PC-3 (cell line): ENCODE measurements around the gene ZDBF2. TPM values are rescaled to one million over a fixed set of nuclear protein-coding genes. Genes with fewer than 3 reads are reported as not detected.
A peak's percentile ranks its signal among the peaks of the same experiment; 100 is the strongest.

Experiments
- ATAC-seq: fragments of 200-7000 bp; cut with Tn5 transposase; 2 replicates; pipeline ENCODE4 v1.9.1; 2020; ENCODE audit warnings: mild to moderate bottlenecking, moderate library complexity
- BruUV-seq: library from RNA; stranded (reverse); fragments of 400-500 nt; replicated peaks from 2 replicates; lab custom pipeline; 2021; lab: Mats Ljungman, UMichigan
- CTCF ChIA-PET: fragments of 300-600 bp; sonication (Branson Sonifier 250); formaldehyde crosslinking; loops from one replicate; lab custom pipeline; 2022; ENCODE audit warnings: antibody characterized with exemption; lab: Charles Lee
- POLR2A ChIA-PET: fragments of 300-600 bp; sonication (Branson Sonifier 250); formaldehyde crosslinking; loops from one replicate; lab custom pipeline; 2022; ENCODE audit warnings: antibody characterized with exemption; ENCODE audit not compliant: unreplicated experiment; lab: Charles Lee
- DNase-seq: peaks from one replicate; pipeline ENCODE4 v3.0.0-alpha.2; 2015
- H2AFZ ChIP-seq: fragments of 300-600 bp; sonication (generic); 2 replicates; pipeline ENCODE4 v1.6.0; 2016; ENCODE audit warnings: antibody characterized with exemption, low read length
- H3F3A ChIP-seq: fragments of 300-600 bp; sonication (generic); one replicate; pipeline ENCODE4 v1.6.0; 2017; ENCODE audit warnings: antibody characterized with exemption, low read length, control low read depth, mild to moderate bottlenecking; ENCODE audit not compliant: unreplicated experiment
- H3K27ac ChIP-seq: fragments of 300-600 bp; sonication (generic); 2 replicates; pipeline ENCODE4 v1.5.1; 2016; ENCODE audit warnings: mild to moderate bottlenecking, low read length
- H3K27me3 ChIP-seq: fragments of 300-600 bp; sonication (generic); 2 replicates; pipeline ENCODE4 v1.6.1; 2016; ENCODE audit warnings: low read length, mixed read lengths
- H3K36me3 ChIP-seq: fragments of 300-600 bp; sonication (generic); 2 replicates; pipeline ENCODE4 v1.6.1; 2016; ENCODE audit warnings: low read depth, mixed run types, low read length, mixed read lengths
- H3K4me1 ChIP-seq: fragments of 300-600 bp; sonication (generic); 2 replicates; pipeline ENCODE4 v1.5.1; 2016; ENCODE audit warnings: low read length; ENCODE audit not compliant: insufficient read depth
- H3K4me2 ChIP-seq: fragments of 300-600 bp; sonication (generic); 2 replicates; pipeline ENCODE4 v1.6.0; 2016; ENCODE audit warnings: low read length
- H3K4me3 ChIP-seq: fragments of 300-600 bp; sonication (generic); 2 replicates; pipeline ENCODE4 v1.5.1; 2016; ENCODE audit warnings: mild to moderate bottlenecking, low read length, mixed read lengths
- H3K79me2 ChIP-seq: fragments of 300-600 bp; sonication (generic); 2 replicates; pipeline ENCODE4 v1.6.1; 2017; ENCODE audit warnings: low read length, mixed read lengths
- H3K9ac ChIP-seq: fragments of 300-600 bp; sonication (generic); 2 replicates; pipeline ENCODE4 v1.6.0; 2016; ENCODE audit warnings: mild to moderate bottlenecking, low read length
- H3K9me2 ChIP-seq: fragments of 300-600 bp; sonication (generic); replicated peaks from 2 replicates; pipeline ENCODE4 v1.6.1; 2016; ENCODE audit warnings: mixed run types, low read length, mixed read lengths
- H3K9me3 ChIP-seq: fragments of 300-600 bp; sonication (generic); 2 replicates; pipeline ENCODE4 v1.6.1; 2016; ENCODE audit warnings: low read length, mixed read lengths
- H4K20me1 ChIP-seq: fragments of 300-600 bp; sonication (generic); 2 replicates; pipeline ENCODE4 v1.6.1; 2016; ENCODE audit warnings: low read length, mixed read lengths
- CTCF ChIP-seq: fragments of 300-600 bp; sonication (generic); conservative IDR thresholded peaks from 2 replicates; pipeline ENCODE4 v1.5.1; 2017; ENCODE audit warnings: antibody characterized with exemption, low read depth, mild to moderate bottlenecking, low read length
- EZH2 ChIP-seq: fragments of 300-600 bp; sonication (generic); IDR thresholded peaks from one replicate; pipeline ENCODE4 v1.6.1; 2017; ENCODE audit warnings: antibody characterized with exemption, mild to moderate bottlenecking, low read length; ENCODE audit not compliant: unreplicated experiment
- EZH2phosphoT487 ChIP-seq: fragments of 300-600 bp; sonication (generic); IDR thresholded peaks from 2 replicates; pipeline ENCODE4 v1.6.1; 2018; ENCODE audit warnings: mild to moderate bottlenecking, antibody characterized with exemption, low read length, borderline replicate concordance
- intact Hi-C: fragments of 100-400 bp; cut with micrococcal nuclease; formaldehyde crosslinking; loops from 2 replicates; pipeline ENCODE4 v1.9.0; 2023
- total RNA-seq: library from RNA; depleted of rRNA; stranded (reverse); fragments of >200 nt; gene quantifications from 2 replicates; pipeline ENCODE4 v1.2.3, GENCODE V29; 2014

Gene ZDBF2
- total RNA-seq, 1 experiment from 2014 or later, result 4.2 TPM

- H3K9me2 ChIP-seq, result no peaks in the 10 kb centered on the region
- no peak overlapping the region for H3K9ac ChIP-seq
- H3F3A ChIP-seq, result no peaks in the 10 kb centered on the region
- TF ChIP-seq CTCF (no peak), EZH2 (no peak), EZH2phosphoT487 (no peak)
- H4K20me1 ChIP-seq, result no peaks in the 10 kb centered on the region
- intact Hi-C loops, result no loop called here
- DNase-seq (no peak), ATAC-seq (no peak)
- no peak overlapping the region for H3K4me2 ChIP-seq
- H3K27ac ChIP-seq, result no peak overlapping the region
- no peaks in the 10 kb centered on the region for H3K79me2 ChIP-seq
- H3K36me3 ChIP-seq, result no peaks in the 10 kb centered on the region
- CTCF ChIA-PET, result no interaction called here
- no peaks in the 10 kb centered on the region for H3K9me3 ChIP-seq
- H3K4me1 ChIP-seq, result no peaks in the 10 kb centered on the region
- peaks cover 16% of the 10 kb centered on the region; the same call in 1 of the 2 replicates for H3K27me3 ChIP-seq
- no peak overlapping the region for H3K4me3 ChIP-seq
- BruUV-seq, result no TSS peak
- POLR2A ChIA-PET, result no interaction called here
- no peak overlapping the region for H2AFZ ChIP-seq
These were observed 44.8 kb upstream of the ZDBF2 start for GRCh38 chr2:206229642-206230041.

DNA sequence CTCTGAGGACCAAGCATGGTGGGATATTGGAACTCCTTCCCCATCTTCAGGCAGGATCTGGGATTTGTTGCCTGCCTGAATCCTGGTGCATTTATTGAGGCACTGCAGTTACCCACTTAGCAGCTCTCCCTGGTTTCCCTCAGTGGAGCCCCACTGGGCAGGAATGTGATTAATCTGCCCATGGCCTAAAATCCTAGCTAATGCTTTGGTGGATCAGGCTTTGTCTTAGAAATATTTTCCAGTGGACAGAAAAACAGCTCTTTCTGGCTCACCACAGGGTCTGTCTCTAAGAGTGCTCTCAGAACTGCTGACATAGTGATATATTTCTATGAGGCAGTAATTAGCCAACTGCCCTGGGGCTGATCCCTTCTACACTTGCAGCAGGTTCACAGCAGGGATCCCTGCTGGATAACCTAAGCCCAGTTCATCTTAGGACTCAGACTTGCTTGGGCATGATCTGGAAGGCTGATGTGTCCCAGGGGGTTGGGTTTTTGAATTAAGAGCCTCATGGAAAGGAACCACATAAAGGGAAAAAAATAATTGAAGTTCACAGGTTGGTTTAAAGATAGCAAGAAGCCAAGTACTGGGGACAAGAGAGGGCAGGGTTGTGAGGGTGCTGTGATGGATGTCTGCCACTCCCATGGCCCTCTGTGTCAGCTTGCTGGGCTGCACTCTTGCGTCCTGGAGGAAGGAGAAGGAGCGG, 44.3 kb upstream of the ZDBF2 start:
- no peak overlapping the region for H3K9ac ChIP-seq
- POLR2A ChIA-PET, result no interaction called here
- H3K9me3 ChIP-seq, result no peaks in the 10 kb centered on the region
- H3K4me1 ChIP-seq, result no peaks in the 10 kb centered on the region
- intact Hi-C loops, result no loop called here
- no peaks in the 10 kb centered on the region for H4K20me1 ChIP-seq
- DNase-seq (no peak), ATAC-seq (peak; percentile 27)
- H3K9me2 ChIP-seq, result no peaks in the 10 kb centered on the region
- H3F3A ChIP-seq, result no peaks in the 10 kb centered on the region
- no TSS peak for BruUV-seq
- CTCF ChIA-PET, result no interaction called here
- no peaks in the 10 kb centered on the region for H3K36me3 ChIP-seq
- TF ChIP-seq EZH2 (no peak), CTCF (no peak), EZH2phosphoT487 (no peak)
- no peak overlapping the region for H2AFZ ChIP-seq
- no peak overlapping the region for H3K4me3 ChIP-seq
- no peaks in the 10 kb centered on the region for H3K79me2 ChIP-seq
- H3K27me3 ChIP-seq, result peaks cover 16% of the 10 kb centered on the region; the same call in 1 of the 2 replicates
- H3K27ac ChIP-seq, result no peak overlapping the region
- H3K4me2 ChIP-seq, result no peak overlapping the region

- BruUV-seq, result no TSS peak
- intact Hi-C loops, result no loop called here
- Histone ChIP-seq H2AFZ (no peak overlapping the region), H3K9me2 (no peaks in the 10 kb centered on the region), H4K20me1 (no peaks in the 10 kb centered on the region), H3K4me3 (no peak overlapping the region), H3F3A (no peaks in the 10 kb centered on the region), H3K4me1 (no peaks in the 10 kb centered on the region), H3K27ac (no peak overlapping the region), H3K4me2 (no peak overlapping the region), H3K36me3 (no peaks in the 10 kb centered on the region), H3K9ac (no peak overlapping the region), H3K27me3 (peaks cover 25% of the 10 kb centered on the region; the same call in 1 of the 2 replicates), H3K9me3 (no peaks in the 10 kb centered on the region), H3K79me2 (no peaks in the 10 kb centered on the region)
- POLR2A ChIA-PET, result no interaction called here
- CTCF ChIA-PET, result no interaction called here
- ATAC-seq, result no peak
- TF ChIP-seq EZH2 (no peak), EZH2phosphoT487 (no peak)
- no peak for DNase-seq
These were observed 42.7 kb upstream of the ZDBF2 start for GRCh38 chr2:206231669-206232286.
